ENCODE data around the gene PDCD1LG2.

Gene PDCD1LG2

DNA sequence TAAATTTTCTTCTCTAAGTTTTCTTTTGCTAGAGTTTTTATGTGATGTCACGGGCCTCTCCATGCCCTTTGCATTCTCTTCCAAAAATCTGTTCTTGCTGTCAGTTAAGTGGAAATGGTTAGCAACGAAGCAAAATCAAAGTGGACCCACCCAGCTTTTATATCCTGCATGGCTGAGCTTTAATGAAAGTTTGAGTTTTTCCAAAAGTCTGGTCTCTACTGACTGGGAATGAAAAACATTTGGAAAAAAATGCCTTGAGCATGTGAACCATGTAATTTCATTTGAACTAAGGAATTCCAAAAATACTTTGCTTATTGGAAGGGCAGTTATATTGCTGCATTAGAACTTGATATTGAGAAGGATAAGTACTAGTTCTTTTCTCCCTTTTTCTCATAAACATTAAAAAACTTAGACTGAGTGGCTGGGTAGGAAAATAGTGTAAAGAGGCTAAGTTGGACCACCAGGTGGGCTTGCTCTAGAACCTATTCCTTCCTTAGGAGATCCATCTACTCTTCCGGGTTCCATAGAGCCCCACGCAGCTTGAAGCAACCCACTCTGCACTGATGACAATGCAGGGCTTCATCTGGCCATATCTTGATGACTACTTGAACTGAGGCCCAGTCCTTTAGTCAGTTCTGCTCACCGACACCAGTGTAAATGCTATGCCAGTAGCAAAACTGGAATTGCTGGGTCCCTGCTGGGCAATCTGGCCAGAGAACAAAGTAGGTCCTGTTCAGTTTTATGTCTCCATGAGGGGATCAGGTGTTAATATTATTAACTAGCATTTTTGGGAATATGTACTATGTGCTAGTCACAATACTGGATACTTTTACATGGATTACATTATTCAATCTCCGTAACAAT, 101.2 kb downstream of the PDCD1LG2 start:
- no peak for DNase-seq (ENCODE audit: low spot score)

DNA sequence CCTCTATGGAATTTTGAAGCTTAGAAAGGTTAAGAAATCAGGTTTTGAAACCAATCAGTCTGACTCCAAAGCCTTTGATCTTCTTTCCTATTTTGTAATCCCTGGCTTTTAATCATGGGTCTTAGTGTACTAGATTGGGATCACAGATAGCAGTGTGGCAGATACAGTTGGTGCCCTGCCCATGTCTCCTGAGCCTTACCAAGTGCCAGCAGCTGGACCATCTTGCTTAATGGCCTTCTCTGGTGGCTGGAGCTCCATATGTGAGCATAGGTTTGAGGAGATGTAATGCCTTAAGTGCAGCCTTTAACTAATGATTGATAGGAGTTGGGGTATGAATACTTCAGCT, 101.8 kb downstream of the PDCD1LG2 start:
- DNase-seq (ENCODE audit: low spot score): no peak

DNA sequence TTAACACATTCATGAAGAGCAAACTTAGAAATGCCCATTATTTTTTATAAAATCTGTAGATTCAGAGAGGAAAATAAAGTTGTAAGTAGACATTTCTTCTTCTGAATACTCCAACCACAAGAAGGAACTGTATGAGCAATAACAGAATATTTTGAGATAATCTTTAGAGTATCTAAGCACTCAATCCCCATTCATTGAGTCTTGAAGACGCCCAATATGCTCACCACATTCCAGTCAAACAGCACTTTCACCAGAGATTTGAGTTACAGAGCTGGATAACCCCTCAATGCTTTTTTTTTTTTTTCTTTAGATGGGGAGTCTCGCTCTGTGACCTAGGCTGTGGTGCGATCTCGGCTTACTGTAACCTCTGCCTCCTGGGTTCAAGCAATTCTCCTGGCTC, 103.9 kb downstream of the PDCD1LG2 start:
- no peak for DNase-seq (ENCODE audit: low spot score)

DNA sequence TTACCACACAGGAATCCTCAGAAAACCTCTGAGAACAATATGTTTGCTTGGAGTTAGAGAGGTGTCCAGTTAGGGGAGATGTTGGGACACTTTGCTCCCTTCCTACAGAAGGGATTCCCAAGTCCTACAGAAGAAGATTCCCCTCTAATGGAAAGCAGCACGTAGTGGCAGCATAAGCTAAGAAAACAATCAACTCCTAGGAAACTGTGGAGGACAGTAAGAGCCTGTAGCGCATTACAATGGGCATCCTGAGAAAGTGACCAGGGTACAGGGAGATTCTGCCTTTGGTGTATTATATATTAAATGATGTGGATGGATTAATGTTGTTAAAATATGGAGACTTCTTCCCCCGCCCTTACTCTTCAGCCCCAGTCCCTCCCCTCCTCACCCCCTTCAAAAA, 104.7 kb downstream of the PDCD1LG2 start:
- no peak for DNase-seq (ENCODE audit: low spot score)

DNA sequence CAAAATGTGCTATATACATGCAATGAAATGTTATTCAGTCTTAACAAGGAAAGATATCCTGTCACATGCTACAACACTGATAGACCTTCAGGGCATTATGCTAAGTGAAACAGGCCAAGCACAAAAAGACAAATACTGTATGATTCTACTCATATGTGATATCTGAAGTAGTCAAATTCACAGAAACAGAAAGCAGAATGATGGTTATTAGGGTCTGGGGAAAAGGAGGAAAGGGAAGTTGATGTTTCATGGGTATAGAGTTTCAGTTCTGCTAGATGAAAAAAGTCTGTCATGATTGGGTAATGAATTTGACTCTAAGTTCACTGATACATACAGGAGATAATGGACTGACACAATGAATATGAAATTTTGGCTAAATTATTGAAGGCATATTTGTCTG, 107.4 kb downstream of the PDCD1LG2 start:
- no peak for DNase-seq (ENCODE audit: low spot score)

DNA sequence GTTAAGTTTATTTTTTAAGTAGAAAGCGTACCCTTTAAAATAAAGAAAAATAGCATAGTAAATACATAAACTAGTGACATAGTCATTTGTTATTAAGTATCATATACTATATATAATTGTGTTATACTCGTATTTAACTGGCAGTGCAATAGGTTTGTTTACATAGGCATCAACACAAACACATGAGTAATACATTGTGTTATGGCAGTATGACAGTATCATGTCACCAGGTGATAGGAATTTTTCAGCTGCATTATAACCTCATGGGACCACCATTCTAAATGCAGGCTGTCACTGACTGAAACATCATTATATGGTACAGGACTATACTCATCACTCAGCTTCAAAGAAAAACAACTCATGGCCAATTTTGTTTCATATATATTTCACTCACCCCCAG, 110.2 kb downstream of the PDCD1LG2 start:
- no peak for DNase-seq (ENCODE audit: low spot score)
